NT2/D1 (cell line): ENCODE results near the gene ERC1.
"Not testable (repeated sequence)": the region's sequence is repeated elsewhere in the genome, so short reads cannot be mapped to it uniquely, and the experiment has no call there.

ENCODE experiments used
- DNase-seq: peaks from one replicate; pipeline ENCODE4 v3.0.0-alpha.2; 2011; ENCODE audit warnings: low read depth, low spot score
- H3K27me3 ChIP-seq: 2 replicates; pipeline ENCODE4 v1.6.0; 2011; ENCODE audit warnings: mild to moderate bottlenecking; ENCODE audit not compliant: insufficient read length, insufficient read depth
- H3K36me3 ChIP-seq: 2 replicates; pipeline ENCODE4 v1.6.1; 2011; ENCODE audit warnings: mild to moderate bottlenecking, low read length, mixed read lengths; ENCODE audit not compliant: insufficient read depth, insufficient read length
- H3K4me1 ChIP-seq: 2 replicates; pipeline ENCODE4 v1.5.1; 2011; ENCODE audit not compliant: insufficient read depth, insufficient read length
- H3K4me3 ChIP-seq: 2 replicates; pipeline ENCODE4 v1.5.1; 2011; ENCODE audit warnings: low read depth; ENCODE audit not compliant: insufficient read length
- H3K9ac ChIP-seq: 2 replicates; pipeline ENCODE4 v1.6.0; 2011; ENCODE audit warnings: low read depth; ENCODE audit not compliant: insufficient read length
- H3K9me3 ChIP-seq: 2 replicates; pipeline ENCODE4 v1.5.1; 2011; ENCODE audit warnings: mild to moderate bottlenecking, low read length; ENCODE audit not compliant: insufficient read depth
- SUZ12 ChIP-seq: IDR thresholded peaks from 2 replicates; pipeline ENCODE4 v1.6.1; 2011; ENCODE audit not compliant: insufficient read length, insufficient read depth; ENCODE audit errors: extremely low read depth
- YY1 ChIP-seq: IDR thresholded peaks from 2 replicates; pipeline ENCODE4 v1.6.1; 2011; ENCODE audit not compliant: insufficient read length, insufficient read depth
- ZNF274 ChIP-seq: IDR thresholded peaks from 2 replicates; pipeline ENCODE4 v1.6.1; 2011; ENCODE audit warnings: mild to moderate bottlenecking, low read depth, low read length

Gene ERC1

GRCh38 chr12:1339618-1340319, 348.7 kb downstream of the ERC1 start:
- no peaks in the 10 kb centered on the region for H3K27me3 ChIP-seq
- no peak for TF ChIP-seq ZNF274
- no peak for TF ChIP-seq YY1

GRCh38 chr12:1341270-1341669, 350.2 kb downstream of the ERC1 start:
- H3K4me3 ChIP-seq, DNase-seq: not testable (repeated sequence)

More at GRCh38 chr12:1339618-1340319, 348.7 kb downstream of the ERC1 start:
- Histone ChIP-seq H3K4me3 (no peak overlapping the region), H3K9ac (no peak overlapping the region), H3K4me1 (no peaks in the 10 kb centered on the region), H3K9me3 (no peaks in the 10 kb centered on the region), H3K36me3 (no peaks in the 10 kb centered on the region)
- no peak for DNase-seq

GRCh38 chr12:1343422-1343821, 352.4 kb downstream of the ERC1 start:
- DNase-seq: no peak
- Histone ChIP-seq H3K27me3 (no peaks in the 10 kb centered on the region), H3K4me3 (no peak overlapping the region), H3K9me3 (no peaks in the 10 kb centered on the region), H3K4me1 (no peaks in the 10 kb centered on the region), H3K36me3 (no peaks in the 10 kb centered on the region), H3K9ac (no peak overlapping the region)
- no peak for TF ChIP-seq ZNF274
- no peak for TF ChIP-seq YY1
- no peak for TF ChIP-seq SUZ12

More at GRCh38 chr12:1341270-1341669, 350.2 kb downstream of the ERC1 start:
- H3K36me3 ChIP-seq, H3K27me3 ChIP-seq, H3K4me1 ChIP-seq, H3K9ac ChIP-seq, H3K9me3 ChIP-seq: not testable (repeated sequence)

GRCh38 chr12:1344245-1344644, 353.2 kb downstream of the ERC1 start:
- no peak for TF ChIP-seq SUZ12
- Histone ChIP-seq H3K4me1 (no peaks in the 10 kb centered on the region), H3K9ac (no peak overlapping the region), H3K9me3 (no peaks in the 10 kb centered on the region), H3K36me3 (no peaks in the 10 kb centered on the region), H3K27me3 (no peaks in the 10 kb centered on the region), H3K4me3 (no peak overlapping the region)
- no peak for DNase-seq

- Histone ChIP-seq H3K9ac (no peak overlapping the region), H3K9me3 (no peaks in the 10 kb centered on the region), H3K36me3 (no peaks in the 10 kb centered on the region), H3K4me1 (no peaks in the 10 kb centered on the region), H3K4me3 (no peak overlapping the region), H3K27me3 (no peaks in the 10 kb centered on the region)
- no peak for TF ChIP-seq SUZ12
- TF ChIP-seq YY1: no peak
- TF ChIP-seq ZNF274: no peak
- no peak for DNase-seq
Observed at GRCh38 chr12:1346126-1346525, 355.1 kb downstream of the ERC1 start.

- no peak overlapping the region for H3K4me3 ChIP-seq
- no peaks in the 10 kb centered on the region for H3K4me1 ChIP-seq
- no peak for DNase-seq
- no peaks in the 10 kb centered on the region for H3K9me3 ChIP-seq
- no peak for TF ChIP-seq ZNF274
- no peak for TF ChIP-seq SUZ12
- TF ChIP-seq YY1: no peak
- H3K9ac ChIP-seq: no peak overlapping the region
- no peaks in the 10 kb centered on the region for H3K36me3 ChIP-seq
- H3K27me3 ChIP-seq: no peaks in the 10 kb centered on the region
Observed at GRCh38 chr12:1347294-1347693, 356.3 kb downstream of the ERC1 start.

GRCh38 chr12:1348606-1349005, 357.6 kb downstream of the ERC1 start:
- Histone ChIP-seq H3K4me1 (no peaks in the 10 kb centered on the region), H3K9ac (no peak overlapping the region), H3K9me3 (no peaks in the 10 kb centered on the region), H3K36me3 (no peaks in the 10 kb centered on the region), H3K27me3 (no peaks in the 10 kb centered on the region), H3K4me3 (no peak overlapping the region)
- DNase-seq: no peak
- no peak for TF ChIP-seq YY1
- no peak for TF ChIP-seq SUZ12
- no peak for TF ChIP-seq ZNF274
